GM18526 (cell line): ENCODE data around the gene SYNM.

Experiments
- POLR2A ChIP-seq: IDR thresholded peaks from 3 replicates; pipeline ENCODE4 v1.6.1; 2011; ENCODE audit not compliant: insufficient read length; ENCODE audit errors: extremely low read depth

Gene SYNM

GRCh38 chr15:99174567-99175395 is 69.9 kb downstream of the SYNM start:
- no peak for TF ChIP-seq POLR2A

GRCh38 chr15:99176757-99177156 is 71.9 kb downstream of the SYNM start:
- TF ChIP-seq POLR2A = no peak

- no peak for TF ChIP-seq POLR2A
Observed at GRCh38 chr15:99177679-99178078, 72.8 kb downstream of the SYNM start.

- no peak for TF ChIP-seq POLR2A
Observed at GRCh38 chr15:99180086-99180963, 75.4 kb downstream of the SYNM start.

- TF ChIP-seq POLR2A = no peak
Observed at GRCh38 chr15:99180964-99181306, 76.1 kb downstream of the SYNM start.

GRCh38 chr15:99181545-99181971 is 76.7 kb downstream of the SYNM start:
- no peak for TF ChIP-seq POLR2A

GRCh38 chr15:99182791-99183190 is 77.9 kb downstream of the SYNM start:
- TF ChIP-seq POLR2A = no peak
